Measurements from ENCODE around the gene VCPKMT.

DNA sequence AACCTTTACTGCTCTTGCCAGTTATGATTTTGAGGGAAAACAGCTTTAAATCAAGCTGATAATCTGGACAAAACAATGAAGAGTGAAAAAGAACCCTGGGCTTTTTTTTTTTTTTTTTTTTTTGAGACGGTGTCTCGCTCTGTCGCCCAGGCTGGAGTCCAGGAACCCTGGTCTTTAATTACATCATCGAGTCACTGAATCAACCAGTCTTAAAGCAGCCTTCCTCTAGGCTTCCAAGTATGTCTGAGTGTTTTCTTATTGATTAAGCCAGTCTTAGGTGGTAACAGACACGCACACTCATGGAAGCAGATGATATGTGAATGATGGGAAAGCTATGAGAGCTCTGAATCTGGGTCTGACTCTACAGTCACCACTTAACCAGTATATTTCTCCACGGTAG, 5.9 kb upstream of the VCPKMT start:
- TF ChIP-seq CTCF (IDR thresholded peaks at IDR 0.05) (no peak), POLR2A (IDR thresholded peaks at IDR 0.05) (no peak)

Measured in esophagus squamous epithelium (tissue), 4 donors.